NCI-H1694 (cell line): ENCODE results near the gene WNT9A.

Experiments
- DNase-seq: peaks from one replicate; lab custom pipeline; 2025; lab: John Stamatoyannopoulos, UW

The WNT9A gene

DNA sequence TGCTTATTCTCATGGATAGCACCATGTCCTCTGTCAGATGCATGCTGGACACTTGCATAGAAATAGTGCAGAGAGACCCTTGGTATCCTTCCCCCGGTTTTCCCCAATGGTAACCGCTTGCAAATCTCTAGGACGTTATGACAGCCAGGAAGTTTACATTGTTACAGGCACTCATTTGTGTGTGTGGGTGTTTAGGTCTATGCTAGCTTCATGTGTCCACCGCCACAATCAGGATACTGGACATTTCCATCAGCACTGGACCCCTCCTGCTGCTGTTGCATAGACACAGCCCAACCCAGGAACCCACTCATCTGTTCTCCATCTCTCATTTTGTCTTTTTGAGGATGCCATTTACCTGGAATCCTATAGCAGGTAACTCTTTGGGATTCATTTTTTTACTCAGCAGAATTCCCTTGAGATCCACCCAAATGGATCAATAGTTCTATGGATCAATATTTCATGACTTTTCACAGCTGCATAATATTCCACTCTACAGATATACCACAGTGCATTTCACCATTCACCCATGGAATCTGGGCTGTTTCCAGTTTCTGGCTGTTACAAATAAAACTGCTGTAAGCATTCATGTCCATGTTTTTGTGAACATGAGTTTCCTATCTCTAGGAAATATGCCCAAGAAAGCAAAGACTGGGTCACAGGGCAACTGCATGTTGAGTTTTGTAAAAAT is 6.6 kb upstream of the WNT9A start:
- DNase-seq: no peak

DNA sequence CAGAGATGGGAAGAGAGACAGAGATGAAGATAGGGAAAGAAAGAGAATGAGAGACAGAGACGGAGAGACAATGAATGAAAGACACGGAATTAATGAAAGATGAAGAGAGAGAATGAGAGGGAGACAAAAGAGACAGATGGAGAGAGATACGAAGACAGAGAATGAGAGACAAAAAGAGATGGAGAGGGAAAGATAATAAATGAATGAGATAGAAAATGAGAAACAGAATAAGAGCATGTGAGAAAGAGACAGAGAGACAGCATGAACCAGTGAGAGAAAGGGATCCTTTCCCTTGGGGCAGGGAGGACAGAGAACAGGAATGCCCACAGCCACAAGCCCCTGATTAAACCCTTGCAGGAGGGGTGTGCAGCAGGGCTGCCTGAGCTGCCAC is 5.3 kb upstream of the WNT9A start:
- DNase-seq: no peak

DNA sequence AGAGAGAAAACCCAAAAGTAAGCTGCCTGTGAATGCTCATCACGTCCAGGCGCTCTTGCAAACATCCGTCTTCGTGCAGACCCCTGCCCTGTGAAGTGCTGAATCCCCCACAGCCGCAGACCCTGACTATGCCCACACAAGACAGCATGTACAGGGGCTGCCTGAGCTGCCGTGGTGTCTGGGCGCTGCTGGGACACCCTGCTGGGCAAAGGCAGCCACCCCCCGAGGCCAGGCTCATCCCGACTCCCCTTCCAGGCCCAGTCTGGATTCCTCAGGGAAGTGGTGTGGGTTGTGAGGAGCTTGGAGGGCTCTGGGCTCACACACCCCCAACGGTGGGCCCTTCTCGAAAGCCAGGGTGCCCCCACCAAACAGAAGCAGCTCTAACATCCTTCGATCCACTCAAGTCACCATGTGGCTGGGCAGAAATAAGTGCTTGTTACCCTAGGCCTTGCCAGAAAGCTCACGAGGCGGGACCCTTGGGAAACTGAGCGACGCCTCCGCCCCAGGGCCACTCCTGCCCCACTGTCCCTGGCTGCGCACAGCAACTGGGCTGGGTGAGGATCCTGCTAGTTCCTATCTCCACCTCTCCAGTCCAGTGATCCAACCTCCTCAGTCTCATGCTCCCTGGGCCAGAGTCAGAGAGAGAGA is 4.8 kb upstream of the WNT9A start:
- no peak for DNase-seq

DNA sequence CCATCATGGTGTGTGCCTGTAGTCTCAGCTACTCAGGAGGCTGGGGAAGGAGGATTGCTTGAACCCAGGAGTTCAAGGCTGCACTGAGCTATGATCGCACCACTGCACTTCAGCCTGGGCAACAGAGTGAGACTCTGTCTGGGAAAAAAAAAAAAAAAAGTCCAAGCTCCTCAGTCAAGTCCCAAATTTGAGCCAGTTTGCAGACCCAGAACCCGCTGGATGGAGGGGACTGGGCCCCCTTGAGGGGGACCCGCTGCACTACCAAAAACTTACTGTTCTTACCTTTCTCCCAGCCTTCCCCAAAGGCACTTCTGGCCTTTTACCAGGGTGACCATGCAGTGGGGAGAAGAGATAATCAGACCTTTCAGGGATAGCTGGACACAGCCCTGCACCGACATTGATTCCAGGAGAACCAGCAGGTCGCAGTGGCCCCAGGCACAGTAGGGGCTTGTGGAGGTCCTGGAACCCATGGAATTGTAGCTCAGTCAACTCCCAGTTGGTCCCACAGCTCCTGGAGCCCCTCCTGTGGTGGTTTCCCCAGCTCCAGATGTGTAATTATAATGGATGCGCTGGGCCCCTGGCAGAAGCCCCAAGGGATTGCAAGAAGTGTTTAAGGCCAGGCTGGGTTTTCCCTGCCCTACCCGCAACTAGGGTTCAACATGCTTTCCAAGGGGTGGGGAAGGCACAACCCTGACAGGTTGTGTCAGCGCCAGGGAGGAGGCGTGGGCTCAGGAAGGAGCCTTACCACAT is 4.1 kb upstream of the WNT9A start:
- DNase-seq: no peak

DNA sequence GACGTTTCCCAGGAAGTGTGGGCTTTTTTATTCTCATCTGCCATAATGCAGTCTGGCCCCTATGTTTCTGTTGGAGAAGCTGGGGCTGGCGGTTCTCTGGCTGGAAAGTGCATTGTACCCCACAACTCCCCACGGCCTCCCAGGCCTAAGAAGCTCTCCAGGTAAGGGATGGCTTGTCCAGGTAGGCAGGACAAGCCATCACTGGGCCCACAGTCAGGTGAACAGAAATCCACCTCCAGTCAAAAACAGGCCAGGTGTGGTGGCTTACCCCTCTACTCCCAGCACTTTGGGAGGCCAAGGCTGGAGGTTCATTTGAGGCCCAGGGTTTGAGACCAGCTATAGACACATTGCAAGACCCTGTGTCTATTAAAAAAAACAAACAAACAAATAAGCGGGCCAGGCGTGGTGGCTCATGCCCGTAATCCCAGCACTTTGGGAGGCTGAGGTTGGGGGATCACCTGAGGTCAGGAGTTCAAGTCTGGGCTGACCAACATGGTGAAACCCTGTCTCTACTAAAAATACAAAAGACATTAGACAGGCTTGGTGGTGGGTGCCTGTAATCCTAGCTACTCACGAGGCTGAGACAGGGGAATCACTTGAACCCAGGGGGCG is 3.1 kb upstream of the WNT9A start:
- DNase-seq: no peak

DNA sequence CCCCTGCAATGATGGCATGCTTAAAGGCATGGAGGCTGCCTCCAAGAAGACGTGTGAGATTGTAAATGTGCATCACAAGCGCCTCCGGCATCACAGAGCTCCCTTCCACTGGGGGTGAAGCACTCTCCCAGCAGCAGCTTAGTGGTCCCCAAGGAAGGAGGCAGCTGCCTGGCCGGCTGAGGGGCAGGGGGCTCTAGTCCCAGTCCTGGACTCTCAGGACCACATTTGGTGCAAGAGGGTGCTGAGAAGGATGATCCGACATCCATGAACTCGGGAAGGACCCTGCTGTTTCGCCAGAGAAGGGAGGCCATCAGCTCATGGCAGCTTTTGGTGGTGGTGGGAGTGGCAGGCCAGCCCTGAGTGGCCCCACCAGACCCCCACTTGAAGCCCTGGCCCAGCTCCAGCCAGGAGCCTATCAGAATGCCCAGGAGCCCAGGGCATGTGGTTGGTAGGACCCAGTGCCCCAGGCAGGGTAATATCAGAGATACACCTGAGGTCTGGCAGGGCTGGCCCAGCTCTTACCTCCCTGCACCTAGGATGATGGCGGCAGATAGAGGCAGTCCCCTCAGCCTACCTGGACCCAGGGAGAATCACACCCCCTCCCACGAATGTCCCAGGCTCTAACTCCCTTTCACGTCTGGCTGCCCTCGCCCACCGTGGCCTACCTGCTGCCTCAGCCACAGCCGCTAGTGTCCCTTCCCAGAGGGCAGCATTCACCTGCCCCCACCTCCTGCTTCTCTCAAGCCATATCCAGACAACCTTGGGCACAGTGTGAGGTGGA is 2.4 kb upstream of the WNT9A start:
- no peak for DNase-seq

DNA sequence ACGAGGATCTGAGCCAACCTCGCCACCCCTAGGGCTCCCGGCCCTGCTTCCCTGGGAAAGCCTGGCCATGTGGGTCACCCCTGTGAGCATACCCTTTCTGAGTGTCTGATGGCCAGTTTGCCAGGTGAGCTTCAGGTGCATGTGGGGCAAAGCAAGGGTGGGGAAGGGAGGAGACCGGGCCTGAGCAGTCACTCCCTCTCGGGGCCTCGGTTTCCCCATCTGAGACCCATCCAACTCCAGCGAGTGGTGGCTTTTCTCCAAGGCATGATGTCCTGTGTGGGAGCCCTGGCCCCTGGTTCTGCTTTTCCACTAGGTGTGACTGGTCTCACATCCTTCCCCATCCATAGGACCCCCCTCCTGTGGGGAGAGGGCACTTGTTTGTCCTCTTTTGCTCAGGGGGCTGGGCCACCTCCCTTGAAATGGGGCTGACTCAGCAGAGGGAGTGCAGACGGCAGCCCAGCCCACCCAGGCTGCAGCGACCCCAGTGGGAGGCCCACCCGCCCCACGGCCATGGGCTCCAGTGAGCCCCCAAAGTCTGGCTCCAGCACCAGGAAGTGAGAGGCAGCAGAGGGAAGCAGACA is 1.7 kb upstream of the WNT9A start:
- DNase-seq: no peak

DNA sequence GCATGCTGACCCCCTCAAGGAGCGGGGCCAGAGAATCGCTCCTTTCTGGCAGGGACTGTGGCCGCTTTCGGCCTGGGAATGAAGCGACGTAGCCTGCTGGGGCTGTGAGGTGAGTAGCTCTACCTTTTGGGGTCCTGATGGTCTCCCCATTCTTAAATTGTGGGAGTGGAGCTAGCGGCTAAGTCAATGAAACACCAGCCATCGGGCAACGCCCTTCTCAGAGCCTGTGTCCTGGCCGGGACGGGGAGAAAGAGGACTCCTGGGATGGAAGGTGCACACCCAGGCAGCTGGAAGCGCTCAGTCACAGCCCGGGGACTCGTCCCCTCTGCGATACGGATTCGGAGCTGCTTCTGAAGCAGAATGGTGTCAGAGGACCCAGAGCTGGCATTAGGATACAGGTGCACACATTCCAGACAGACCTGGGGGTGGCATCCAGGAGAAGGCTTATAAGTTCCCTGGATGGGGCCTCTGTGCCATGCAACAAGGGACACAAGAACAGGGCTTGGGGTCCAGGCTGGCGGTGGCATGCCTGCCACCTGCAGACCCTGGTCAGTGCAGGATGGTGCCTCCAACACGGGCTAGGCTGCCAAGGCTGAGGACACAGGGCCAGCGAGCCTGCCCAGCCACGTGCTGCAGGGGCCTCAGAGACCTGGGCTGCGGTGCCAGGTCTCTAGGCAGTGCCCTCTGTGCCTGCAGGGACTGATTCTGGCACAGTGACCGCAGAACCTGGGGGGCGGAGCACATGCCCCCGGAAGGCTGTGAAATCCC is 945 bp upstream of the WNT9A start:
- DNase-seq: no peak

DNA sequence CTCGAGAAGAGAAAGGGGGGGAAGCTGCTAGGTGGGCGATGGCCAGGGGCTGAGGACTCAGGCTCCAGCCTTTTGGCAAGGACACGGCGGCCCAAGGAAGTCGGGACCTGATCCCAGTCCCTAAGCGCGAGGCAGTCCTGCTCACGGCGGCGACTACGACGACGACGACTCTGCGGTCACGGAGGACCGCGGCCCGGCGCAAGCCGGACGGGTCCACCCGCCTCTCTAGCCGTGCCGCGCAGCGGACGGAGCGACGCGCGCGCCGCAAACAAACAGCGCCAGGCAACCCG is 401 bp downstream of the WNT9A start:
- DNase-seq: no peak

DNA sequence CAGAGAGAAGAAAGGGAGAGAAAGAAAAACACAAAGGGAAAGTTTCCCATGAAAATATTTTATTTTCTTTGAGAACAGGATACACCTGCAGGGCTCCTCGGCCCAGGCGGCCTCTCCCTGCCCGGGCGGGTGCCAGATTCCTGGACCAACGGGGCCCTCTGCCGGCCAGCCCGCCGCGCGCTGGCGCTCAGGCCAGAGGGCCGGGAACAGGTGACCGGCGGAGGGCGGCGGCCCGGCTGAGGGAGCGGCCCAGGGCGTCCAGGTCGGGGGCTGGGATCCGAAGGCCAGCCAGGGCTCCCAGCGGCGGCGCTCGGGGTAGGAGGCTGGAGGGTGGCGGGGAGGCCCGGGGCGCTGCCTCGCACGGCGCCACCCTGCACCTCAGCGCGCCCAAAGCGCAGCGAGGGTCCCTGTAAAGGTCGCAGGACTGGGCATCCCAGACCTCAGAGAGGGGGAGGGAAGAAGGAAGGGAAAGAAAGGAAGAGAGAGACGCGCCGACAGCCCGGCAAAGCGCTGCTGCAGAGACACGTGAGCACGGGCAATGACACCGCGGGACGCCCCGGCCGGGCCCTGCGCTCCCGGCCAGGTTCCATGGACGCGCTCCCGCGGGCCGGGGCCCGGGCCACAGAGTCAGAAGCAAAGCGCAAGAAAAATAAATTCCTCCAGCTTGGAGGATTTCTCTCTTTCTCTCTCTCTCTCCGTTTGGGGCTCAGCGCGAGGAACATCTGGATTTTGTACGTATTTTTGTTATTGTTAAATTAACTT is 927 bp downstream of the WNT9A start:
- peak; percentile 36 for DNase-seq

DNA sequence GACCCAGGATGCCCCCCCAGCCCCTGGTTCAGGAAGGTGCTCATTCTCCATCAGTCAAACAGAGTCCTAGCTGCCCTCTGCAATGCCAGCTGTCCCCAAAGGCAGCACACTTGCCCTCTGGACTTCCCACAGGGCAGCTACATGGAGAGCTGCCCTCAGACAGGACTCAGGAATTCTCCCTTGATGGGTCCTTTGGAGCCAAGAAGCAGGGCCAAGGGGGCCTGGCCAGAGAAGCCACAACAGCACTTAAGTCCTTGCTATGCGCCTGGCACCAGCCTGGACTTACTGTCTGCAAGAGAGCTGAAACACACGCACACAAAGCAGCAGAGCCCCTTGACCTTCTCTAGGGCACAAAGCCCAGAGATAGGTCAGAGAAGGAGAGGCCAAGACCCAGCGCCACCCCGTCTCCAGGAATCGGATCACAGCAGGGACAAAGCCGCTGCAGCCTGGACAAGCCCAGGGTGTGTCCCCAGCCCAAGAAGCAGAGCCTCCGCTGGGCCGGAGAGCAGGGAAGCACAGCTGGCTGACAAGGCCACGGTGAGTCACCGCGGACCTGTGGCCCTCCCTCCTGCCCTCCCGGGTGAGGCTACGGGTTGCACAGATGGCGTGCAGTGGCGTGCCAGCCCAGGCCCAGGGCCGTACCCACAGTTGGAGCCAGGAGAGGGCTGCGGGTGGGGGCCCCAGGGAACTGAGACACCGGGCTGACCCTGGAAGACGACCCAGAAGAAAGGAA is 1.7 kb downstream of the WNT9A start:
- no peak for DNase-seq

DNA sequence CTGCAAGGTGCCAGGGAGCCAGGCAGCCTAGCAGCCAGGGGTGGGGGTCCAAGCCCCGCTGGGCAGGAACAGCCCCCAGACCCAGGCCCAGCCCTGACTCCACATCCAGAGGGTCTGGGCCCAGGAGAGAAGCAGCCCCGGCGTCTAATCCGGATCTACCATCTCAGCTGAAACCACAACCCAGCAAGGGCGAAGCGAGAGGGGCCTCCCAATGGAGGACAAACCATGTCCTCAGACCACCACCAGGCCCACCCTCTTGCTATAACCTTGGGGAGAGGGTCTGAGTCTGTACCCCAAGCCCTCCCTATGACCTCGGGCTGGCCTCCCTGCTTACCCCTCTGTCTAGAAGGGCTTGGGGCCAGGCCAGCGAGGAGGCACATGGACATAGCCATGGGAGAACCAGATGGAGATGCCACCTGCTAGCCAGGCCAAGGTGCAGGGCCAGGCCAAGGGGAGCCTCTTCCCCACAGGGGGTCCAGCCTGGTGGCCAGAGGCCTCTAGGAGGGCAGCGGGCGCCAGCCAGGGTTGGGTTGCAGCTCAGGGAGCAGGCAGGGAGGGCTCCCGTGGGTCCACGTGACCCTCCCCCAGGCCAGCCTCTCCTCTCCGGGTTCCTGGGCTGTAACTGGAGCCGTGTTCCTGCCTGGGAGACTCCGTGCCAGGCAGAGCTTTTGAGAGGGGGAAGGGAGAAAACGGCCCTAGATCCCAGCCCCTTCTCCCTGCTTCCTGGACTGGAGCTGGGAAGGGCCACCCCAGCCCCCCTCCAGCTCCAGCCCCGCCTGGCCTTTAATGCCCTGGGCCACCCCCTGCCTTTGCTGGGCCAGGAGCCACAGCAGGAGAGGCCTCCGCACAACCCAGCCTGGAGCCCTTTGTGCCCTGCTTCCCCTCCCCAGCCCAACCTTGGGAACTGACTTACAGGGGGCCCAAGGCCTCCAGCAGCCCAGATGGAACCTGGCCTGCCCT is 2.5 kb downstream of the WNT9A start:
- DNase-seq: no peak

DNA sequence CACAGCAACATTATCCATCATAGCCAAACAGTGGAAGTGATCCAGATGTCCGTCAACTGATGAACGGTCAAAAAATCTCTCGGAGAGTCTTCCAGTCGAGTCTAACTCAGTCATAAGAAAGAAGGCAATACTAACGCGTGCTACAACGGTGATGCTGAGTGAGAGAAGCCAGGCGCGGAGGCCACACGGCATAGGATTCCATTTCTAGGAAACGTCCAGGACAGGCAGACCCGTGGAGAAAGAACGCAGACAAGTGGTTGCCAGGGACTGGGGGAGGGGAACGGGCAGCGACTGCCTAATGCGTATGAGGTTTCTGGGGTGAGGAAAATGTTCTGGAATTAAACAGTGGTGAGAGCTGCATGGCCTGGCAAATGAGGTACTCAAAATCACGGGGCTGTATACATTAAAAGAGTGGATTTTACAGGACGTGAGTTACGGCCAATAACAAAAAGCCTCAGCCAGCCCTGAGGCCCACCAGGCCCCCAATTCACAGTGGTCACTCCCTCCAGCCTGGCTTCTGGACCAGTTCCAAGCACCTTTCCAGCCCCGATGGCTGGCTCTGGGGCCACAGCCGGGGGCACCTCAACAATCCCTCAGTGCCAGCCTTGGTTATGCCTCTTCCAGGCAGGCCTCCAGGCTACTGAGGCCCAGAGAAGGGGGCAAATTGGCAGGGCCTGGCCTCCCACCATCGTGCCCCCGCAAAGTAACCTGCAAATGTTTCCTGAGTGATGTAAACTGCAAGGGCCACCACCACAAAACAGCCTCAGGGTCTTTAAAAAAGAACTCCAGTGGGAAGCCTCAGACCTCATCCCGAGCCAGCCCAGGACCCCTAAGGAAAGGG is 3.4 kb downstream of the WNT9A start:
- no peak for DNase-seq

DNA sequence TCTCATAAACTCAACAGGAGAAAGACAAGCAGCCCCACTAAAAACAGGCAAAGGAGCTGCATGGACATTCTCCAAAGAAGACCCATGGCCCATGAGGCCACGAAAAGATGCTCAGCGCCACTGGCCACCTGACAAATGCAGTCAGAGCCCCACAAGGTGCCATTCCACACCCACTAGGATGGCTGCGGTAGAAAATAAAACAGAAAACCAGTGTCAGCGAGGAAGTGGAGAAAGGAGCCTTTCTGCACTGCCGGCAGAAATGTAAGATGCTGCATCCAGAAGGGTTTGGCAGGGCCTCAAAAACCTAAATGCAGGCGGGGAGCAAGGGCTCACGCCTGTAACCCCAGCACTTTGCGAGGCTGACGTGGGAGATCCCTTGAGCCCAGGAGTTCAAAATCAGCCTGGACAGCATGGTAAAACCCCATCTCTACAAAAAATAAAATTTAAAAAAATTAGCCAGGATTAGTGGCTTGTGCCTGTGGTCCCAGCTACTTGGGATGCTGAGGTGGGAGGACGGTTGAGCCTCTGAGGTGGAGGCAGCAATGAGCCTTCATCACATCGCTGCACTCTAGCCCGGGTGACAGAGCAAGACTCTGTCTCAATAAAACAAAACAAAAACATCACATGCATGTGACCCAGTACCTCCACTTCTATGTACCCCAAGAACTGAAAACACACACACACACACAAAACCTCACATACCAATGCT is 4.2 kb downstream of the WNT9A start:
- no peak for DNase-seq

DNA sequence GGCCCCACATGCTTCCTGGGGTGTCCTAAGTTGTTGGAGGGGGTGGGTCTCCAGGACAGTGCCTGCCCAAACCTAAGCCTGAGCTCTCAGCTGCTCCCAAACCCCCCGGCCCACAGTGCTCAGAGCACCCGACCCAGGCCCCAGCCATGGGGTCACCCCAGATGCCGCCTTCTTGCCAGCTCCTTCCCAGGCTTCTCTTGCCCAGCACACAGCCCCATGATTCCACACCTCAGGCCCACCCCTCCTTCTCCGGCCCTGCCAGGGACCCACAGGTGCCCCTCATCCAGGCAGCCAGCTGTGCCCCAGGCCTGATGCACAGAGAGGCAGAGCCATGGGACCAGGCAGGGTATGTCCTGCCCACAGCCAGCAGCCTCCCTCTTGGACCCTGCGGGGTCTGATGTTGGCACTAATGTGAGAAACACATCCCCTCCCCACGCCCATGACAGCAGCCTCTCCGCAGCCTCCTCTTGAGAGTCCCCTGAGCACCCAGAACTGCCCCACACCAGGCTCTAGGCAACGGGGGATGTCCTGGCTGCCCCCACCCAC is 4.9 kb downstream of the WNT9A start:
- DNase-seq: no peak

DNA sequence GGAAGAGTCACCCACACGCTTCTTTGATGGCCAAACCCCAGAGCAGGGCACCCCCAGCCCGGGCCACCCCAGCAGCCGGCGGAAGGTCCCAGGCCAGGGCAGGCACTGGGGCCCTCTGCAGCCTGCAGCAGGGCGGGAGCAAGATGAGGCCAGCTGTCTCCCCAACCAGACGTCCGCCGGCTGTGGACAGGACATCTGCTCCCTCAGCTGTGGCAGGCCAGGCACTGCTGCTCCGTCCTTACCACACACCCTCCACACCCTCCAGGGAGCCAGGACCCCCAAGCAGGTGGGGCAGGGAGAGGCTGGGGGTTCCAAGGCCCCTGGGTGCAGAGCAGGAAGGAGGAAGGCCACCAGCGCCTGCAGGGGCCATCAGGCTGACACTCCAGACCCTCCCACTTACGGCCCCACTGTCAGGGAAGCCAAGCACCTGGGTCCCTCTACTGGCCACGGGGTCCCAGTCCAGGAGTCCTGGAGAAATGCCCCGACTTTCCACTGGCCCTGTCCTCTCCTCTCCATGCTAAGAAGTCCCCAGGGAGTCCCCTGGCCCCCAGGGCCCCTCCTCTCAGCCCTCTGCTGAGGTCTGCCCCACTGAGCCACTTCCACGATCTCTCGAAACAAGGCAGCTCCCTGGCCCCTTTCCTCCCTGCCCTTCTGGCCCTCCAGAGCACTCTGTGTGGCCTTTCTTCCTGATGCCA is 5.6 kb downstream of the WNT9A start:
- no peak for DNase-seq
